Nephron (organoid): Measurements from ENCODE around the gene FOLH1.
"Not testable (repeated sequence)": the region's sequence is repeated elsewhere in the genome, so short reads cannot be mapped to it uniquely, and the experiment has no call there.

Experiments used
- H3K27ac Mint-ChIP-seq, 3 experiments: 2 replicates each; pipeline ENCODE4 v1.8.0; 2020; ENCODE audit warnings: mixed read lengths in 3 of 3, mild to moderate bottlenecking in 2 of 3, moderate library complexity in 1 of 3
- H3K27me3 Mint-ChIP-seq: 2 replicates; pipeline ENCODE4 v1.8.0; 2021; ENCODE audit warnings: low read depth, mild to moderate bottlenecking, moderate library complexity, mixed read lengths
- H3K36me3 Mint-ChIP-seq: 2 replicates; pipeline ENCODE4 v1.8.0; 2020; ENCODE audit warnings: low read depth, mixed read lengths
- H3K4me1 Mint-ChIP-seq: 2 replicates; pipeline ENCODE4 v1.8.0; 2020; ENCODE audit warnings: mixed read lengths
- H3K4me3 Mint-ChIP-seq, 3 experiments: 2 replicates each; pipeline ENCODE4 v1.8.0; 2020; ENCODE audit warnings: mild to moderate bottlenecking in 3 of 3, mixed read lengths in 3 of 3, moderate library complexity in 2 of 3
- H3K9me3 Mint-ChIP-seq: 2 replicates; pipeline ENCODE4 v1.8.0; 2020; ENCODE audit warnings: mixed read lengths
- TF ChIP-seq, protein P1 (sequence below), 3 experiments: fragments of 200-600 bp; sonication (generic); IDR thresholded peaks; one replicate each; pipeline ENCODE4 v1.5.0; 2021; ENCODE audit warnings: antibody characterized with exemption in 3 of 3; ENCODE audit not compliant: unreplicated experiment in 3 of 3

The FOLH1 gene

DNA sequence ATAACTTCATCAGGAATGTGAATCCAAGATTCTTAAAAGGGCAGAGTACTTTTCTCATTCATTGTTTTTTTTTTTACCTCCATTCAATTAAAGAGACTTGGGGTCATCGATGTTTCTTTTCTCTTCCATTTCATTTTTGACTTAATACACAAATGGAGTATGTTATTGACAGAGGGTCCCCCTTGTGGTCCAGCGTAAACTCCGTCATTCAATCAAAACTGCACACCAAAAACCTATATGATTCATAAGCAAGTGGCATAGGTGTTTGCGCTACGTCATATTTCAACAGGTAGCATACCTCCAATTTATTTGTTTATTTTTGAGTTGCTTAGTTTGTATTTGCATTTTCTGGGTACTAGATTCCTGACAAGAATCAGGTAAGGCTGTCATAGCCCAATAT lies 12.7 kb upstream of the FOLH1 start:
- H3K4me1 Mint-ChIP-seq, result no peaks in the 10 kb centered on the region
- H3K27me3 Mint-ChIP-seq, result no peaks in the 10 kb centered on the region
- no peak overlapping the region for H3K4me3 Mint-ChIP-seq
- TF ChIP-seq, protein P1, sequence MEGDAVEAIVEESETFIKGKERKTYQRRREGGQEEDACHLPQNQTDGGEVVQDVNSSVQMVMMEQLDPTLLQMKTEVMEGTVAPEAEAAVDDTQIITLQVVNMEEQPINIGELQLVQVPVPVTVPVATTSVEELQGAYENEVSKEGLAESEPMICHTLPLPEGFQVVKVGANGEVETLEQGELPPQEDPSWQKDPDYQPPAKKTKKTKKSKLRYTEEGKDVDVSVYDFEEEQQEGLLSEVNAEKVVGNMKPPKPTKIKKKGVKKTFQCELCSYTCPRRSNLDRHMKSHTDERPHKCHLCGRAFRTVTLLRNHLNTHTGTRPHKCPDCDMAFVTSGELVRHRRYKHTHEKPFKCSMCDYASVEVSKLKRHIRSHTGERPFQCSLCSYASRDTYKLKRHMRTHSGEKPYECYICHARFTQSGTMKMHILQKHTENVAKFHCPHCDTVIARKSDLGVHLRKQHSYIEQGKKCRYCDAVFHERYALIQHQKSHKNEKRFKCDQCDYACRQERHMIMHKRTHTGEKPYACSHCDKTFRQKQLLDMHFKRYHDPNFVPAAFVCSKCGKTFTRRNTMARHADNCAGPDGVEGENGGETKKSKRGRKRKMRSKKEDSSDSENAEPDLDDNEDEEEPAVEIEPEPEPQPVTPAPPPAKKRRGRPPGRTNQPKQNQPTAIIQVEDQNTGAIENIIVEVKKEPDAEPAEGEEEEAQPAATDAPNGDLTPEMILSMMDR (IDR thresholded peaks at IDR 0.05; ENCODE audit: unreplicated experiment in 3 of 3), result no peak
- H3K27ac Mint-ChIP-seq, result no peak overlapping the region
- H3K9me3 Mint-ChIP-seq, result no peaks in the 10 kb centered on the region
- H3K36me3 Mint-ChIP-seq, result no peaks in the 10 kb centered on the region

DNA sequence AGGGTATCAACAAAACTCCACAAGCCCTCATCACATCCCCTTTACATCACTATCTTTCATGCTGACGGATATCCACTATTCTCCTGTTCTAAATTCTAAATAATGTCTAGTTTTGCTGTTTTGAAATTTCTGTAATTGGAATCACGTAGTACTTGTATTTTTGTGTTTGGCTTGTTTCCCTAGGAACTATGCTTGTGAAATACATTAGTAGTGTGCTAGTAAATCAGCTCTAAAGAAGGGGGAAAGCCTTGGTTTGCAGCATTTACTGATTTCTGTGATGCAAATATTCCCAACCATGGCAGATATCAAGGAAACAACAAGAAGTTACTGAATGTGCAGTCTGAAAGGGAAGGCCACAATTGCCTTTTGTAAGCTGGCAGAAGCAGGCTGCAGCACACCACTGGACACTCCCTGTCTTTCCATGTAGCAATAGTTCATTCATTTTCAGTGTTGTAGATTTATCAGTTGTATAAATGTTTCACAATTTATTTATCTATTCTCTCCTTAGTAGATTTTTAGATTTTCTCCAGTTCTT lies 4.7 kb upstream of the FOLH1 start:
- TF ChIP-seq, protein P1 (IDR thresholded peaks at IDR 0.05; ENCODE audit: unreplicated experiment in 3 of 3), result no peak

DNA sequence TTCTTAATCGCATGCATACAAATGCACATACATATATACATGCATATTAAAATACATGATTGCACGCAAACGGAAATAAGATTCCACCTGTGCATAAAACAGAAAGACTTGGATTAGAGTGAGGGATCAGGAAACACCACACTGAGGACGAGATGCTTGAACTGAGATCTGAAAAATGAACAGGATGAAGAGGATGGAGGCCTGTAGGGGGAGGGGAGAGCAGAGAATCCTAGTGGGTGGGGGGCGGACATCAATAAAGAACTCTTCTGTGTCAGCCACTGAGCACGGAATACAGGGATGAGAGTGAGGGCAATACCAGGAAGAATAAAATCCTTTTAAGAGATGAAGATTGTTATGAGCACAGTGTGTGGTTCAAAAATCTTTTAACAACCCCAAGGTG lies 1.4 kb downstream of the FOLH1 start:
- not testable (repeated sequence) for H3K4me1 Mint-ChIP-seq, H3K27me3 Mint-ChIP-seq, H3K36me3 Mint-ChIP-seq, H3K27ac Mint-ChIP-seq, H3K4me3 Mint-ChIP-seq
- peaks cover 15% of the 10 kb centered on the region for H3K9me3 Mint-ChIP-seq

More for the DNA sequence above, 4.7 kb upstream of the FOLH1 start:
- no peaks in the 10 kb centered on the region for H3K27me3 Mint-ChIP-seq
- no peaks in the 10 kb centered on the region for H3K4me1 Mint-ChIP-seq
- H3K4me3 Mint-ChIP-seq, result no peak overlapping the region
- H3K27ac Mint-ChIP-seq, result no peak overlapping the region
- H3K36me3 Mint-ChIP-seq, result no peaks in the 10 kb centered on the region
- H3K9me3 Mint-ChIP-seq, result peaks cover 7% of the 10 kb centered on the region

DNA sequence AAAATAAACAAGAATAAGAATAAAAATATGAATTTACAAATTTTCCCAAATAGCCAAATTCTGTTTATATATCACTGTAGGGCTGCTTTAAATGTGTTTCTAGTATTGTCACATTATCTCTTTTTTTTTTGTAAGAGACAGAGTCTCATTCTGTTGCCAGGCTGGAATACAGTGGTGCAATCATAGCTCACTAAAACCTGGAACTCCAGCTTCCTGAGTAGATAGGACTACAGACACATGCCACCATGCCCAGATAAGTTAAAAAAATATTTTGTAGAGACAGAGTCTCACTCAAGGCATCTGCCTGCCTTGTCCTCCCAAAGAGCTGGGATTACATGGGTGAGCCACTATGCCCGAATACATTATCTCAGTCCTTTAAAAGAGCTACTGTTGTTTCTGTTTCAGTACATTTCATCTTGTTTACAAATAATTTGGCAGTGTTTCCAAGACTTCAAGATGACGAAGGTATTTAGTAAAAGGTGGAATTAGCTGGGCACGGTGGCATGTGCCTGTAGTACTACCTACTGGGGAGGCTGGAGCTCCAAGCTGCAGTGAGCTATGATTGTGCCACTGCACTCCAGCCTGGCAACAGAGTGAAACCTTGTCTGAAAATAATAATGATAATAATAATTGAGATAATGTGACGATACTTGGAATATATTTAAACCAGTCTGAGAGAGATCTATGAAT lies 6.0 kb downstream of the FOLH1 start:
- H3K27me3 Mint-ChIP-seq, result no peaks in the 10 kb centered on the region
- H3K9me3 Mint-ChIP-seq, result peaks cover 11% of the 10 kb centered on the region
- H3K27ac Mint-ChIP-seq, result no peak overlapping the region
- H3K36me3 Mint-ChIP-seq, result peaks cover 3% of the 10 kb centered on the region
- TF ChIP-seq, protein P1 (IDR thresholded peaks at IDR 0.05; ENCODE audit: unreplicated experiment in 3 of 3), result no peak
- no peaks in the 10 kb centered on the region for H3K4me1 Mint-ChIP-seq
- no peak overlapping the region for H3K4me3 Mint-ChIP-seq

DNA sequence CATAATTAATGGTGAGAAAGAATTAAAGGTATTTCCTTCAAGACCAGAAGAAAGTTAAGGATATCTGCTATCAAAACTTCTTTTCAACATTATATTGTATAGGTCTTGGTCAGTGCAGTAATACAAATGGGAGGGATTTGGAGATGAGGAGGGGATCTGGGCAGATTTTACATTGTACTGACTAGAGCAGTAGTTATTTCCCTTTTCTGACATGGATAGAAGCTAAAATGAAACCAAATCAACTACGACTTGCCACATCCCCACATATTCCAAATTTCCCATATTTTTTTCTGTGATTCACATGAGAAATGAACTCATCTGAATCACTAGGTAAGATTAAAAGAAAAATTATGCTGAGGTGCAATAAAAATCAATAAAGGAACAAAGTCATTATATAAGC lies 11.6 kb downstream of the FOLH1 start:
- not testable (repeated sequence) for H3K27ac Mint-ChIP-seq, H3K4me1 Mint-ChIP-seq, H3K4me3 Mint-ChIP-seq, H3K9me3 Mint-ChIP-seq, H3K36me3 Mint-ChIP-seq, H3K27me3 Mint-ChIP-seq

DNA sequence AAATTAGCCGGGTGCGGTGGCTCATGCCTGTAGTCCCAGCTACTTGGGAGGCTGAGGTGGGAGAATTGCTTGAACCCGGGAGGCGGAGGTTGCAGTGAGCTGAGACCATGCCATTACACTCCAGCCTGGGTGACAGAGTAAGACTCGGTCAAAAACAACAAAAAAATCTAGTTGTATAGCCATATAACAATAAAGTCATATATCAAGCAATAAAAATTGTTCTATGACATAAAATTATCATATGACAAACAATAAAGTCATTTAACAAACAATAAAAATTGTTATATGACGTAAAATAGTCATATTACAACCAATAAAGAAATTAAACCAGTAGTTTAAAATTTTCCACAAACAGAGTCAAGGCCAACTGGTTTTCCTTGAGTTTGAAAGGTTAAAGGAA lies 12.4 kb downstream of the FOLH1 start:
- H3K4me3 Mint-ChIP-seq, H3K9me3 Mint-ChIP-seq, H3K36me3 Mint-ChIP-seq, H3K27me3 Mint-ChIP-seq, H3K27ac Mint-ChIP-seq, H3K4me1 Mint-ChIP-seq: not testable (repeated sequence)

DNA sequence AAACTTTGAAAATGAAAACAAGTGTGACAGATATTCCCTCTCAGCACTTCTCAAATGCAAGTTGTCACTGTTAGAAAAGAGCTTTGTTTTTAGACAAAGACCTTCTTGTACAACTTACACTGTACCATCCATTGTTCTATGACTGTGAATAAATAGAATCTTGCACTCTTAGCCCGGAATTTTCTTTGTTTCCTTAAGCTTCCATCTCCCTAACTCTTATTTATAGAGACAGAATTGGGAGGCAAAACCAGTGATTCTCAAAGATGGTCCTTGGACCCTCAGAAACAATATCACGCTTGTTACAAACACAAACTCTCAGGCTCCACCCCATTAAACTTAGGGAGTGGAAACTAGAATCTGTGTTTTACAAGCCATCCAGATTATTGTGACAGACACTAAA lies 18.1 kb downstream of the FOLH1 start:
- not testable (repeated sequence) for H3K4me3 Mint-ChIP-seq, H3K27me3 Mint-ChIP-seq, H3K27ac Mint-ChIP-seq, H3K4me1 Mint-ChIP-seq, H3K36me3 Mint-ChIP-seq, H3K9me3 Mint-ChIP-seq

DNA sequence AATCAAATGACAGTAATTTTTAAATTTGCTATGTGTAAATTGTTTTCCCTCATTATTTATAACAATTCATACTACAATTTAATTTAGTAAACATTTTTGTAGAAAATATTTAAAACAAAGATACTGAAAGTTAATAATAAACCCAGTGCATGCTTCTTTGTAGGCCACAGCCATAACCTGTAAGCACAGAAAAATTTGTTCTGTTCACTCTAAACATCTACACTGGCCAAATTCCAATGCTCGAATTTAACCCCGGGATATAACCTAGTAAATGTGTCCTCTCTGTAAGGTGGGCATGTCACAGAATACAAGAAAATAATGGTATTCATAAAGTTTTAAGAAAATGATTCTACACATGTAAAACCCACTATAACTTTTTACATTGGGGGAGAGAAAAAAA lies 22.2 kb downstream of the FOLH1 start:
- not testable (repeated sequence) for H3K27me3 Mint-ChIP-seq, H3K36me3 Mint-ChIP-seq, H3K4me1 Mint-ChIP-seq, H3K4me3 Mint-ChIP-seq, H3K27ac Mint-ChIP-seq
- H3K9me3 Mint-ChIP-seq, result peaks cover 10% of the 10 kb centered on the region

DNA sequence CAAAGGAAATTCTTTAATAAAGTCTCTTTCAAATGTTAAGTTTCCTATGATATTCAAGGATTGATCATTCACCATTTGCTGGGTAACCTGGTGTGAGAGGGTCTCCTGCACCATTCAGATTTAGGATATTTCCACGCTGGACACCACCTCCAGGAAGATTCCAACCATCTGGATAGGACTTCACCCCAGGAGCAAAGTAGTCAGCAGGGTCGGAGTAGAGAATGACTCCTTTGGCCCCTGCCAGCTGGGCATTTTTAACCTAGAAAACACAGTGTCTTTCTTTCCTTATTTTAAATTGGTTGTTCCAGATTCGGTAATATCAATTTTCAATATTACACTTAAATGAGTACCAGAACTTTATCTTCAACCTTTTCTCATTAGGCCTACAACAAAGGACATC lies 22.8 kb downstream of the FOLH1 start:
- H3K27me3 Mint-ChIP-seq, H3K4me3 Mint-ChIP-seq, H3K9me3 Mint-ChIP-seq, H3K36me3 Mint-ChIP-seq, H3K4me1 Mint-ChIP-seq, H3K27ac Mint-ChIP-seq: not testable (repeated sequence)

DNA sequence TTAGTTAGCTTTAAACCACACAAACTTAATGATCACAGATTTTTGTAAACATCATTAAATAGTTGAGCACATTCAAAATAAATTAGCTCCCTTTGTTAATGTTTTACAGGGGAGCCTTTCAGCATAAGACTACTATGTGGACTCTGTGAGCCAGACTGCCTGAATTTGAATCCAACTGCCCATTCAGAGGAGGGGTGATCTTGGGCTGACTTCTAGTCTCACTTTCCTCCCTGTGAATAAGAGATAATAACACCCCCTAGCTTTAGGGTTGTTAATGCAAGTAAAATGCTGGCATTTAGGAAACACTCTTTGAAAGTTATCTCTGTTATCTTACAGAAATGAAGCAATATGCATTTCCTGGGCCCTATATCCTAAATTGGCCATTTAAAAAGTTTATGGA lies 23.6 kb downstream of the FOLH1 start:
- H3K27ac Mint-ChIP-seq, H3K9me3 Mint-ChIP-seq: not testable (repeated sequence)

DNA sequence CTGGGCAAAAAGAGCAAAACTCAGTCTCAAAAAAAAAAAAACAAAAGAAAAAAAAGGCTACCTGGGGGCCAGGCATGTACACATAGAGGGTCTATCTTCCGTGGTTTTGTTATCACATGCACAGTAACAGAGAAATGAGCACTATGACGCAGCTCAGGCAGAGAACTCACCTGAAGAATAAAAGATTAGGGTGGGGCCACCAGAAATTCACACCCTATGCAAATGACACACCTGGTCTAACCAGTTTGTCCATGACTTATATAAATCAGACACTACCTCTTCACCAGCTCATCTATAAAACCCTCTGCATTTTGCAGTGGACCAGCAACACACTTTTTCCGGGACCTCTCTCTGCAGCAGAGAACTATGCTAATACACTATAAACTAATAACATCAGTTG lies 30.5 kb downstream of the FOLH1 start:
- H3K27me3 Mint-ChIP-seq, H3K4me1 Mint-ChIP-seq, H3K4me3 Mint-ChIP-seq, H3K27ac Mint-ChIP-seq, H3K36me3 Mint-ChIP-seq: not testable (repeated sequence)
- peaks cover 15% of the 10 kb centered on the region for H3K9me3 Mint-ChIP-seq

More for the DNA sequence above, 23.6 kb downstream of the FOLH1 start:
- not testable (repeated sequence) for H3K36me3 Mint-ChIP-seq, H3K4me1 Mint-ChIP-seq, H3K27me3 Mint-ChIP-seq, H3K4me3 Mint-ChIP-seq

DNA sequence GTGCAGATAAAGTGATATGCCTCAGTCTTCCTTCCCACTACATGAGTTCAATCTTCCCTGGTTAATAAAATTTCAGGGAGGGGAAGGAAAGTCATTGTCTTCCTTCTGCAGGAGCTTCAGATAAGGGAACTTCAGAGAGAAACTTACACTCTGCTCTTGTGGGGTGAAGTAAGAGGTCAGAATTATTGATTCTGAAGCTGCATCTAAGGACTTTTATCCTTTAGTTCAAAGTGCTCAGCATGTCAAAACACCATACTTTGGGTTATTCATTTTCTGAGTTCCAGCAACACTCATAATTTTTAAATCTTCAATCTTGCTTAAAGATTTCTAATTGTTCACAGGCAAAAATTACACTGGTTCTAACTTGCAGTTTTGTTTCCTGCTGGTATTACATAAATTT lies 33.0 kb downstream of the FOLH1 start:
- not testable (repeated sequence) for H3K36me3 Mint-ChIP-seq, H3K27me3 Mint-ChIP-seq, H3K27ac Mint-ChIP-seq, H3K4me1 Mint-ChIP-seq, H3K4me3 Mint-ChIP-seq
- peaks cover 14% of the 10 kb centered on the region for H3K9me3 Mint-ChIP-seq
